SK-N-SH (cell line): ENCODE measurements around the gene KIZ. TPM values are rescaled to one million over a fixed set of nuclear protein-coding genes. Genes with fewer than 3 reads are reported as not detected.

ENCODE experiments used
- CTCF ChIA-PET: fragments of 300-600, 350-600 bp; formaldehyde crosslinking; extraction: SDS; loops from one replicate; lab custom pipeline; 2021; lab: Yijun Ruan, JAX
- POLR2A ChIA-PET: fragments of 350-600 bp; sonication (Branson Sonifier 250); formaldehyde crosslinking; extraction: SDS; loops from one replicate; lab custom pipeline; 2020; ENCODE audit warnings: antibody characterized with exemption, inconsistent platforms; lab: Yijun Ruan, JAX
- DNase-seq: peaks from one replicate; pipeline ENCODE4 v3.0.0; 2012
- H2AFZ ChIP-seq: fragments of 200-600 bp; sonication (generic); 2 replicates; pipeline ENCODE4 v1.8.1; 2016; ENCODE audit warnings: antibody characterized with exemption, mild to moderate bottlenecking, low read depth
- H3F3A ChIP-seq: fragments of 200-600 bp; sonication (generic); replicated peaks from 2 replicates; pipeline ENCODE3; 2016; ENCODE audit warnings: antibody characterized with exemption, mild to moderate bottlenecking; ENCODE audit not compliant: insufficient read depth
- H3K27ac ChIP-seq, 2 experiments: fragments of 200-500 bp in 1 of 2; fragments of 200-600 bp in 1 of 2; sonication (Bioruptor generic) in 1 of 2; sonication (generic), shearing (Covaris generic) in 1 of 2; 2 replicates each; pipeline versions ENCODE4 v1.5.1 to v1.6.1; 2014 to 2016; ENCODE audit warnings: low read depth in 2 of 2, inconsistent platforms in 1 of 2, low read length in 1 of 2, mild to moderate bottlenecking in 1 of 2, mixed read lengths in 1 of 2
- H3K27me3 ChIP-seq: fragments of 200-600 bp; sonication (generic), shearing (Covaris generic); 2 replicates; pipeline ENCODE4 v1.6.1; 2016; ENCODE audit warnings: mixed run types; ENCODE audit not compliant: insufficient read depth
- H3K36me3 ChIP-seq, 2 experiments: fragments of 200-500 bp in 1 of 2; fragments of 200-600 bp in 1 of 2; sonication (Bioruptor generic) in 1 of 2; sonication (generic) in 1 of 2; replicated peaks in 1 of 2; 2 replicates each; pipeline versions ENCODE3 to v1.5.1; 2014 to 2016; ENCODE audit warnings: low read length in 1 of 2, mild to moderate bottlenecking in 1 of 2; ENCODE audit not compliant: insufficient read depth in 2 of 2, control insufficient read depth in 1 of 2
- H3K4me1 ChIP-seq, 2 experiments: fragments of 200-500 bp in 1 of 2; fragments of 200-600 bp in 1 of 2; sonication (Bioruptor generic) in 1 of 2; sonication (generic), shearing (Covaris generic) in 1 of 2; 2 replicates each; pipeline versions ENCODE4 v1.5.1 to v1.6.1; 2014 to 2016; ENCODE audit warnings: low read depth in 1 of 2, low read length in 1 of 2, mixed run types in 1 of 2; ENCODE audit not compliant: insufficient read depth in 2 of 2, control insufficient read depth in 1 of 2
- H3K4me2 ChIP-seq: fragments of 200-600 bp; sonication (generic), shearing (Covaris generic); 2 replicates; pipeline ENCODE4 v1.6.1; 2017; ENCODE audit warnings: mixed run types
- H3K4me3 ChIP-seq, 2 experiments: fragments of 200-500 bp in 1 of 2; fragments of 200-600 bp in 1 of 2; sonication (Bioruptor generic) in 1 of 2; sonication (generic), shearing (Covaris generic) in 1 of 2; 2 replicates each; pipeline versions ENCODE4 v1.5.1 to v1.8.1; 2014 to 2016; ENCODE audit warnings: low read depth in 2 of 2, inconsistent platforms in 1 of 2, low read length in 1 of 2, mild to moderate bottlenecking in 1 of 2, mixed read lengths in 1 of 2, moderate library complexity in 1 of 2
- H3K79me2 ChIP-seq: fragments of 200-600 bp; sonication (generic); 2 replicates; pipeline ENCODE4 v1.8.1; 2017; ENCODE audit warnings: mild to moderate bottlenecking; ENCODE audit not compliant: insufficient read depth
- H3K9ac ChIP-seq: fragments of 200-600 bp; sonication (generic); 2 replicates; pipeline ENCODE4 v1.6.1; 2017; ENCODE audit warnings: mixed run types
- H3K9me2 ChIP-seq: fragments of 200-600 bp; sonication (generic); 2 replicates; pipeline ENCODE4 v1.6.1; 2017; ENCODE audit warnings: mixed run types
- H3K9me3 ChIP-seq: fragments of 200-600 bp; sonication (generic); 2 replicates; pipeline ENCODE4 v1.6.1; 2017; ENCODE audit warnings: mixed run types, mild to moderate bottlenecking, moderate library complexity
- H4K20me1 ChIP-seq: fragments of 200-600 bp; sonication (generic); 2 replicates; pipeline ENCODE4 v1.6.1; 2017; ENCODE audit warnings: mild to moderate bottlenecking, mixed run types; ENCODE audit not compliant: insufficient read depth
- CHD2 ChIP-seq: fragments of 150-350 bp; IDR thresholded peaks from 2 replicates; pipeline ENCODE4 v1.6.1; 2018; ENCODE audit warnings: low read length; ENCODE audit not compliant: partially characterized antibody
- ELF1 ChIP-seq: IDR thresholded peaks from 2 replicates; pipeline ENCODE4 v1.4.0; 2012
- EP300 ChIP-seq, 2 experiments: IDR thresholded peaks; 2 replicates each; pipeline versions ENCODE4 v1.4.0 to v1.6.1; 2012; ENCODE audit warnings: borderline replicate concordance in 1 of 2, low read depth in 1 of 2, low read length in 1 of 2
- EZH2phosphoT487 ChIP-seq: fragments of 200-600 bp; sonication (generic); IDR thresholded peaks from 2 replicates; pipeline ENCODE4 v1.6.1; 2017; ENCODE audit warnings: low read depth, mixed run types, mild to moderate bottlenecking, antibody characterized with exemption, moderate library complexity, borderline replicate concordance
- FOXJ3 ChIP-seq: sonication (generic); formaldehyde crosslinking; IDR thresholded peaks from 2 replicates; pipeline ENCODE4 v1.5.1; 2020; ENCODE audit warnings: mild to moderate bottlenecking, missing genetic modification reagents
- FOXM1 ChIP-seq: IDR thresholded peaks from 2 replicates; pipeline ENCODE4 v1.4.0; 2012; ENCODE audit warnings: low read depth, mild to moderate bottlenecking
- GABPA ChIP-seq: IDR thresholded peaks from 2 replicates; pipeline ENCODE4 v1.4.0; 2012; ENCODE audit warnings: low read depth, mild to moderate bottlenecking
- GATA2 ChIP-seq: sonication (generic); formaldehyde crosslinking; IDR thresholded peaks from 2 replicates; pipeline ENCODE4 v1.5.0; 2020; ENCODE audit warnings: mild to moderate bottlenecking, missing genetic modification reagents
- JUND ChIP-seq: IDR thresholded peaks from 2 replicates; pipeline ENCODE4 v1.4.0; 2012
- MEF2A ChIP-seq: IDR thresholded peaks from 2 replicates; pipeline ENCODE4 v1.4.0; 2012; ENCODE audit warnings: low read depth, borderline replicate concordance
- MXI1 ChIP-seq: IDR thresholded peaks from 2 replicates; pipeline ENCODE4 v1.6.1; 2012; ENCODE audit warnings: mild to moderate bottlenecking, low read depth, low read length, improper control_type of control experiment
- RAD21 ChIP-seq: IDR thresholded peaks from 2 replicates; pipeline ENCODE4 v1.6.1; 2012; ENCODE audit warnings: mild to moderate bottlenecking, low read length
- RFX5 ChIP-seq: IDR thresholded peaks from 2 replicates; pipeline ENCODE4 v1.6.1; 2012; ENCODE audit warnings: mild to moderate bottlenecking, improper control_type of control experiment, low read length
- SMC3 ChIP-seq: IDR thresholded peaks from 2 replicates; pipeline ENCODE4 v1.6.1; 2012; ENCODE audit warnings: low read depth, low read length, improper control_type of control experiment
- TAF1 ChIP-seq: IDR thresholded peaks from 2 replicates; pipeline ENCODE4 v1.6.1; 2012; ENCODE audit warnings: low read depth, mild to moderate bottlenecking, low read length, moderate library complexity, borderline replicate concordance
- TCF12 ChIP-seq: IDR thresholded peaks from 2 replicates; pipeline ENCODE4 v1.4.0; 2012
- TEAD4 ChIP-seq: IDR thresholded peaks from 2 replicates; pipeline ENCODE4 v1.4.0; 2012; ENCODE audit warnings: mild to moderate bottlenecking, borderline replicate concordance; ENCODE audit not compliant: insufficient read depth
- WGBS: methylation state at CpG from one replicate; pipeline ENCODE4 v1.1.6; 2017; ENCODE audit warnings: low lambda C conversion rate; 5-methylcytosine and 5-hydroxymethylcytosine counted together
- polyA plus RNA-seq, 3 experiments: library from polyadenylated mRNA; depleted of rRNA; stranded (reverse); fragments of >200 nt; gene quantifications; 2 replicates each; pipeline ENCODE4 v1.2.3, GENCODE V29; 2012
- TF ChIP-seq, protein P1 (sequence below): fragments of 200-600 bp; sonication (generic); IDR thresholded peaks from 2 replicates; pipeline ENCODE4 v1.6.1; 2017; ENCODE audit warnings: antibody characterized with exemption, mild to moderate bottlenecking, moderate library complexity
- TF ChIP-seq, protein P2 (sequence below): IDR thresholded peaks from 2 replicates; pipeline ENCODE4 v1.6.1; 2012; ENCODE audit warnings: mild to moderate bottlenecking, low read depth, low read length, moderate library complexity

KIZ gene
- polyA plus RNA-seq, 1 of the 3 experiments (the other 2 are of a cell fraction) = 3.9 TPM

DNA sequence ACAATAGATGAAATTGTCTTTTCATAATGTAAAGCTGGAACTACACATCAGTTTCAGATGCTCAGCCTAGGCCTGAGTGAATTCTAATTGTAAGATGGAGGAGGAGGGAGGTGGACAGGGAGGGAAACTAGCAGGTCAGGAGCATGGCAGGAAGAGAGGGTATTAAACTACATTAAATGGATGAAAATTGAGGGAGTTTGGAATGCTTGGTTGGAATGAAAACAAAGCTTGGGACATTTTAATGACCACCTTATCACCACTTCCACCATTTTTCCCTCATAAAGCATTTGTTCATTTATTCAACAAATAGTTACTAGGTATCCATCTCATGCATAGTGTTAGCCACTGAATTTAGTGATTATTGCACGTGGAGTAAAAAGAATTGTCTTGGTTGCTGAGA, 65.0 kb downstream of the KIZ start:
- 27% methylated on average over 1 of the region's 1 CpG for WGBS
- no peak overlapping the region for H3K27ac ChIP-seq
- no peaks in the 10 kb centered on the region for H3F3A ChIP-seq
- POLR2A ChIA-PET = no interaction called here
- no peaks in the 10 kb centered on the region for H3K79me2 ChIP-seq
- no peak overlapping the region for H3K9ac ChIP-seq
- no peak overlapping the region for H2AFZ ChIP-seq
- H3K4me3 ChIP-seq = no peak overlapping the region
- no peaks in the 10 kb centered on the region for H3K9me3 ChIP-seq
- no peaks in the 10 kb centered on the region for H3K36me3 ChIP-seq
- H3K4me2 ChIP-seq = no peak overlapping the region
- H3K4me1 ChIP-seq = no peaks in the 10 kb centered on the region; a peak in 1 of 4 replicates
- DNase-seq = no peak
- no peaks in the 10 kb centered on the region for H3K9me2 ChIP-seq
- TF ChIP-seq JUND (no peak), TCF12 (no peak), MXI1 (no peak)
- no peaks in the 10 kb centered on the region for H4K20me1 ChIP-seq
- no peaks in the 10 kb centered on the region for H3K27me3 ChIP-seq
- CTCF ChIA-PET = interaction anchor here (1.2 kb wide), 1 partner anchor 45 kb away, joined by 6 read pairs; no protein-coding TSS in a partner anchor

DNA sequence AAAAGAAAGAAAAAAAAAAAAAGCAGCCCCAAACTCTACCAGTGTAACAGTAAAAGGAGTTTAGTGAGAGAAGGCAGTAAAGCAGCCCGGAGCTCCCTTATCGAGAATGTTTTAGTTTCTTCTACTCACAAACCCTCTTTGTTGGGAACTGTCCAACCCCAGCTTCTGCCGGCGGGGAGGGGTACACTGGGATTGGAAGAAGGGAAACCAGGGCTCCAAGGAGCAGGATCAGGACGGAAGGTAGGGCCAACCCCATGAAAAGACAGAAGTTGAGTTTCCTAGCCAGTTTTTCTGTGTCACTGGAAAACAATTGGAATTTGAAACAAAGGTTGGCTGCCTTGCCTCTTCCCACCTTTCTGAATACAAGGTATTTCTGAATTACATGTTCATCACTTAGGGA, 66.0 kb downstream of the KIZ start:
- CTCF ChIA-PET = no interaction called here
- Histone ChIP-seq H3K27me3 (no peaks in the 10 kb centered on the region), H3K9me2 (no peaks in the 10 kb centered on the region), H3K9ac (no peak overlapping the region), H3K79me2 (no peaks in the 10 kb centered on the region), H3K9me3 (no peaks in the 10 kb centered on the region), H4K20me1 (no peaks in the 10 kb centered on the region), H3K4me2 (no peak overlapping the region), H3K4me3 (no peak overlapping the region), H3F3A (no peaks in the 10 kb centered on the region), H3K36me3 (no peaks in the 10 kb centered on the region), H3K27ac (no peak overlapping the region), H2AFZ (no peak overlapping the region), H3K4me1 (no peaks in the 10 kb centered on the region; a peak in 1 of 4 replicates)
- TF ChIP-seq RAD21 (no peak), TEAD4 (no peak), GABPA (no peak), GATA2 (CRISPR knock-in tag) (no peak), MEF2A (no peak), SMC3 (no peak), RFX5 (no peak)
- DNase-seq = no peak
- POLR2A ChIA-PET = no interaction called here
- WGBS = 86% methylated on average over 5 of the region's 5 CpGs

DNA sequence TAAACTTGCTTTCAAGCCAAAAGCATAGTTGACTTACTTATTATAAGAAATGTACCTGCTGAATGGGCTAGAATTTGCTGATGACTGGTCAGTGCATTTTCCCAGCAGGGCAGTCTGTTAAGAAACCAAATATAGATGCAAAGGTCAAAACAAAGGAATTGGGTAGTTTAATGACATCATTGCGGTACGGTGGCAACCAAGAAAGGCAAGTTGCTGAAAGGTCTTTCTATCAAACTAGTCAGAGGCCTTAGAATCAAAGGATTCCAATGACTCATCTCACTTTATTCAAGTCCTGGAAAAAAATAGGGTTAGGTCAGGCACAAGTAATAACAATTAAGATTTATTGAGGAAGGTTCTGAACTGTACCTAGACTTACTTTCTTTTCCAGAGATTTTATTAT, 76.4 kb downstream of the KIZ start:
- Histone ChIP-seq H3K9me2 (no peaks in the 10 kb centered on the region), H3K4me3 (no peak overlapping the region), H3K36me3 (no peaks in the 10 kb centered on the region), H3K9me3 (no peaks in the 10 kb centered on the region), H3K4me1 (no peaks in the 10 kb centered on the region), H2AFZ (no peak overlapping the region), H3F3A (no peaks in the 10 kb centered on the region), H3K27me3 (no peaks in the 10 kb centered on the region), H3K9ac (no peak overlapping the region), H3K79me2 (no peaks in the 10 kb centered on the region), H3K27ac (no peak overlapping the region), H3K4me2 (no peak overlapping the region), H4K20me1 (no peaks in the 10 kb centered on the region)
- ChIA-PET POLR2A (no interaction called here), CTCF (interaction anchor here (1.0 kb wide), 1 partner anchor 18 kb away, joined by 3 read pairs; no protein-coding TSS in a partner anchor)
- no peak for DNase-seq
- WGBS = 79% methylated on average over 2 of the region's 2 CpGs
- TF ChIP-seq SMC3 (no peak), FOXJ3 (no peak), TAF1 (no peak), MEF2A (no peak), ELF1 (no peak), RFX5 (no peak), JUND (no peak), EZH2phosphoT487 (no peak), EP300 (IDR thresholded peaks at IDR 0.05; ENCODE audit: borderline replicate concordance in 1 of 2, low read depth in 1 of 2, low read length in 1 of 2) (no peak), FOXM1 (no peak), GATA2 (CRISPR knock-in tag) (no peak), CHD2 (no peak)
- TF ChIP-seq, protein P1, sequence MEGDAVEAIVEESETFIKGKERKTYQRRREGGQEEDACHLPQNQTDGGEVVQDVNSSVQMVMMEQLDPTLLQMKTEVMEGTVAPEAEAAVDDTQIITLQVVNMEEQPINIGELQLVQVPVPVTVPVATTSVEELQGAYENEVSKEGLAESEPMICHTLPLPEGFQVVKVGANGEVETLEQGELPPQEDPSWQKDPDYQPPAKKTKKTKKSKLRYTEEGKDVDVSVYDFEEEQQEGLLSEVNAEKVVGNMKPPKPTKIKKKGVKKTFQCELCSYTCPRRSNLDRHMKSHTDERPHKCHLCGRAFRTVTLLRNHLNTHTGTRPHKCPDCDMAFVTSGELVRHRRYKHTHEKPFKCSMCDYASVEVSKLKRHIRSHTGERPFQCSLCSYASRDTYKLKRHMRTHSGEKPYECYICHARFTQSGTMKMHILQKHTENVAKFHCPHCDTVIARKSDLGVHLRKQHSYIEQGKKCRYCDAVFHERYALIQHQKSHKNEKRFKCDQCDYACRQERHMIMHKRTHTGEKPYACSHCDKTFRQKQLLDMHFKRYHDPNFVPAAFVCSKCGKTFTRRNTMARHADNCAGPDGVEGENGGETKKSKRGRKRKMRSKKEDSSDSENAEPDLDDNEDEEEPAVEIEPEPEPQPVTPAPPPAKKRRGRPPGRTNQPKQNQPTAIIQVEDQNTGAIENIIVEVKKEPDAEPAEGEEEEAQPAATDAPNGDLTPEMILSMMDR = no peak
- TF ChIP-seq, protein P2, sequence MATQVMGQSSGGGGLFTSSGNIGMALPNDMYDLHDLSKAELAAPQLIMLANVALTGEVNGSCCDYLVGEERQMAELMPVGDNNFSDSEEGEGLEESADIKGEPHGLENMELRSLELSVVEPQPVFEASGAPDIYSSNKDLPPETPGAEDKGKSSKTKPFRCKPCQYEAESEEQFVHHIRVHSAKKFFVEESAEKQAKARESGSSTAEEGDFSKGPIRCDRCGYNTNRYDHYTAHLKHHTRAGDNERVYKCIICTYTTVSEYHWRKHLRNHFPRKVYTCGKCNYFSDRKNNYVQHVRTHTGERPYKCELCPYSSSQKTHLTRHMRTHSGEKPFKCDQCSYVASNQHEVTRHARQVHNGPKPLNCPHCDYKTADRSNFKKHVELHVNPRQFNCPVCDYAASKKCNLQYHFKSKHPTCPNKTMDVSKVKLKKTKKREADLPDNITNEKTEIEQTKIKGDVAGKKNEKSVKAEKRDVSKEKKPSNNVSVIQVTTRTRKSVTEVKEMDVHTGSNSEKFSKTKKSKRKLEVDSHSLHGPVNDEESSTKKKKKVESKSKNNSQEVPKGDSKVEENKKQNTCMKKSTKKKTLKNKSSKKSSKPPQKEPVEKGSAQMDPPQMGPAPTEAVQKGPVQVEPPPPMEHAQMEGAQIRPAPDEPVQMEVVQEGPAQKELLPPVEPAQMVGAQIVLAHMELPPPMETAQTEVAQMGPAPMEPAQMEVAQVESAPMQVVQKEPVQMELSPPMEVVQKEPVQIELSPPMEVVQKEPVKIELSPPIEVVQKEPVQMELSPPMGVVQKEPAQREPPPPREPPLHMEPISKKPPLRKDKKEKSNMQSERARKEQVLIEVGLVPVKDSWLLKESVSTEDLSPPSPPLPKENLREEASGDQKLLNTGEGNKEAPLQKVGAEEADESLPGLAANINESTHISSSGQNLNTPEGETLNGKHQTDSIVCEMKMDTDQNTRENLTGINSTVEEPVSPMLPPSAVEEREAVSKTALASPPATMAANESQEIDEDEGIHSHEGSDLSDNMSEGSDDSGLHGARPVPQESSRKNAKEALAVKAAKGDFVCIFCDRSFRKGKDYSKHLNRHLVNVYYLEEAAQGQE = no peak
